IPS DF 4.7 (cell line): ENCODE data around the gene MMP14.

Experiments
- DNase-seq: peaks from one replicate; pipeline ENCODE4 v3.0.0-alpha.2; 2013; ENCODE audit warnings: low spot score; ENCODE audit errors: extremely low read depth

Gene MMP14

DNA sequence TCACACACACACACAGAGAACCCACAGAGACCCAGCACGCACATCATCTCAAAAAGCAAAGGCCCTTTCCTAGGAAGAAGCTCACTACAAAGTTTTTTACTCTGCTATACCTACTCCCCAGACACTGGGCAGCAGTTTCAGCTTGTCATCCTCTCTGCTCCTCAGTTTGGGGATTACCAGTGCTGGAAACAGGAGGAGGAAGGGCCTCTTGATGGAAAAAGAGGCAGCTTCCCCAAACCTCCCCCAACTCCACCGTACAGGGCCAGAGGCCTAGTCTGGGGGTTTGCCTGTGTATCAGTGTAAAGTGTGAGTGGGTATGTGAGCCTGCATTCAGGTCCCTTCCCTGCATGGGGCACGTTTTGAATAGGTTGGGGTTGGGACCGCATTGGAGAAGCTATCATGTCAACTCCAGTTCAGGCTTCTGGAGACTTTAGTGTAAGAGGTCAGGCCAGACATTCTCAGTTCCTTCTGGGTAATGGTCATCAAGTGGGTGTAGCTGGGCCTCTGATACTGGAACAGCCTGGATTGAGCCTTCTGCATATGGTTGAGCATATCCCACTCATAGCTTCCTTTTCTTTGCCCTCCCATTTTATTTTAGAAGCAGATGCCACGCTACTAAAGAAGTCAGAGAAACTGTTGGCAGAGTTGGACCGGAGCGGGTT lies 47.8 kb downstream of the MMP14 start:
- DNase-seq = no peak

DNA sequence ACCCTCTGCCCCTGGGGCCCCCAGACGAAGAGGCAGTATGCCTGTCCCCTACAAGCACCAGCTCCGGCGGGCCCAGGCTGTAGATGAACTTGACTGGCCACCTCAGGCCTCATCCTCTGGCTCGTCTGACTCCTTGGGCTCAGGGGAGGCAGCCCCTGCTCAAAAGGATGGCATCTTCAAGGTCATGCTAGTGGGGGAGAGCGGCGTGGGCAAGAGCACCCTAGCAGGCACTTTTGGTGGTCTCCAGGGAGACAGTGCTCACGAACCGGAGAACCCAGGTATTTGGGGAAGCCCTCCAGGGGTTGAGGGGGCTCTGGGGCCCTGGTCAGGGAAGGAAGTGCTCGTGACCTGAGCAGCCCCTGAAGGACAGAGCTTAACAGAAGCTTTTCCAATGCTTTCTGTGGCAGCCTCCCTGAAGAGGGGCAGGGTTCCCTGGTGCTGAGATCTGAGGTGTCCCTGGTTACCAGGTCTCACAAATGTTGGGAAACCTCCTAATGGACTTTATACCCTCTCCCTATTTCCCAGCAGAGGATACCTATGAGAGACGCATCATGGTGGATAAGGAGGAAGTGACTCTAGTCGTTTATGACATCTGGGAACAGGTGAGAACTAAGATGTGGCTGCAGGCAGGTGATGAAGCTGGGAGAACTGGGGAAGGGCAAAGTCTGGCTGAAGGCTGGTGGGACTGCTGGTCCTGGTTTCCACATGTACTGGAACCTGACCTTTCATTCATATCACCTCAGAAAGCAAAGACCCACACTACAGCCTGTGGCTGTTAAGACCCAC lies 48.5 kb downstream of the MMP14 start:
- DNase-seq = no peak

DNA sequence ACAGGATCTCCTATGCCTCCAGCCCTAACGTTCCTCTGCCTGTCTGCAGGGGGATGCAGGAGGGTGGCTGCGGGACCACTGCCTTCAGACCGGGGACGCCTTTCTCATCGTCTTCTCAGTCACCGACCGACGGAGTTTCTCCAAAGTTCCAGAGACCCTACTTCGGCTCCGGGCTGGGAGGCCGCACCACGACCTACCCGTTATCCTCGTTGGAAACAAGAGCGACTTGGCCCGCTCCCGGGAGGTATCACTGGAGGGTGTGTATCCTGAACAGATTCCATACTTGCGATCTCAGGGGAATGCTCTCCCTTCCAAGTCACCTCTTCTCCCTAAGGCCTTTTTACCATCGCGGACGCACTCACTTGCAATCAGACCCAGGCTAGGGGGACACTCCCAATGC lies 49.6 kb downstream of the MMP14 start:
- no peak for DNase-seq

DNA sequence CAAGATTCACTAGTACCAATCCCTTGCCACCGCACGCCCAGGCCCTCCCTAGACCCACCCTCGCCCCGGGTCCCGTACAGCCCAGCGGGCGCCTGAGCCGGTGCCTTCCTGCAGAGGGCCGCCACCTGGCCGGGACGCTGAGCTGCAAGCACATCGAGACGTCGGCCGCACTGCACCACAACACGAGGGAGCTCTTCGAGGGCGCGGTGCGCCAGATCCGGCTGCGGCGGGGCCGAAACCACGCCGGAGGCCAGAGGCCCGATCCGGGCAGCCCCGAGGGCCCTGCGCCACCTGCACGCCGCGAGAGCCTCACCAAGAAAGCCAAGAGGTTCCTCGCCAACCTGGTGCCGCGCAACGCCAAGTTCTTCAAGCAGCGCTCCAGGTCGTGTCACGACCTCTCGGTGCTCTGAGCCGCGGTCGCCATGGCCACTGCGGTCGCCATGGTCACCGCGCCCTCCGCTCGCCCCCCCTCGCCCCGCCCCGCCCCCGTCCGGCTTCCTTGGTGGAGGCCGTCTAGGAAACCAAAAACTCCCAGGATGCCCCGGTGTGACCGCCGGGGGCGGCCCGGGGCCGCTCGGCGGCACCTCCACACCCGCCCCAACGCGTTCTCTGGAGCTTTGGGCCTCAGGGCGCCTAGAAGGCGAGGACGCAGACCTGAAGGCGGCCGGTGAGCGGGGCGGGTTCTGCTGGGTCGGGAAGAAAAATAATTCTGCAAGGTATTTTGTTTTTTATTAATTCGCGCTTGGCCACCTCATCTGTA lies 50.3 kb downstream of the MMP14 start:
- DNase-seq = no peak

DNA sequence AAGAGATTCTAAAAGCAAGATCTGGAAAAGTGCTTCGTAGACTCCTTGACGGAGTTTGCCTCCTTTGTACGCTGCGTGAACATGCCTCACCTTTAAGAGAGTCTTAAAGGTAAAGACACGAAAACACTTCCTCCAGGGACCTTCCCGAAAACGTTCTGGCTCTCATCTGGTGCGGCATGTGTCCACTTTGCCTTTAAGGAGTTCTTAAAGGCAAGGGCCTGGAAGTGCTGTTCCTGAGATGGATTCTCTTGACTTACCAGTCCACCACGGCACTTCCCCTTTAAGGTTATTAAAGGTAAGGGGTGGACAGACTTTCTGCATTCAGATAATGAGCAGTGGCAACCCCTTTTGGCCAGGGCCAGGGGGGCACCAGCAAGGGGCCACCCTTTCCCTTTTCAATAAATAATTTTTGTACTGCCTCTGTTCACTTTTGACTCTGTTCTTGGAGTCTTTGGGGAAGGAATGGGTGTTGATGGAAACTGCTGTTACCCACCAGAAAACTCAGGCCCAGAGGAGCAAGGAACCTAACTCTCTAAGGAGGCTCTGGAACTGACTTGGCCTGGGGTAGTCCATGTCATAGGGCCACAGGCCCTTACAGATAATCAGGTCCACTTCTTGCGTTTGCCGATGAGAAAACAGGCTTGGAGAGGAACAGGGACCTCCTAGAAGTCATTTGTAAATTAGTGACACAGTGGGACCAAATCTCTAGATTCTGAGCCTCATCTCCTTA lies 51.0 kb downstream of the MMP14 start:
- DNase-seq = no peak

DNA sequence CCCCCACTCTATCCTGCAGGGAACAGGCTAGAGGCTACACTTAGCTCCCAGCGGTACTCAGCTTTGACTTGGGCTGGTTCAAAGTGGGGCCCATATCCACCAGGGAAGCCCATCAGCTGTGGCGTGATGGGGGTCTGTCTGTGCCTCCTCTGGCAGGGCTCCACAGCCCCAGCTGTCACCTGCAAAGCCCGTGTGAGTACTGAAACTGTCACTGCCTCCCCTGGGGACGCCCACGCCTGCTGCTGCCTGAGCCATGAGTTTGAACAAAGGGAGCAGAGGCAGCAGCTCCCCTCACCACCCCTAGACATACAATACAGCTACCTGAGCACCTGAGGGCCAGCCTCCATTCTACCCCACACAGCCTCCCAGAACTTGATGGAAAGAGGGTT lies 51.6 kb downstream of the MMP14 start:
- DNase-seq = no peak

DNA sequence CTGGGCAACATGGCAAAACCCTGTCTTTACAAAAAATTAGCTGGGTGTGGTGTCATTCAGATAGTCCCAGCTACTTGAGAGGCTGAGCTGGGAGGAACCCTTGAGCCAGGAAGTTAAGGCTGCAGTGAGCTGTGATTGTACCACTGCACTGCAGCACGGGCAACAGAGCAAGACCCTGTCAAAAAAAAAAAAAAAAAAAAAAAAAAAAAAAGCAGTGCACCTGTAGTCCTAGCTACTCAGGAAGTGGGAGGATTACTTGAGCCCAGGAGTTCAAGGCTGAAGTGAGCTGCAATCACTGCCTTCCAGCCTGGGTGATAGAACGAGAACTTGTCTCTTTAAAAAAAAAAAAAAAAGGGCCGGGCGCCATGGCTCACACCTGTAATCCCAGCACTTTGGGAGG lies 52.3 kb downstream of the MMP14 start:
- DNase-seq = no peak

DNA sequence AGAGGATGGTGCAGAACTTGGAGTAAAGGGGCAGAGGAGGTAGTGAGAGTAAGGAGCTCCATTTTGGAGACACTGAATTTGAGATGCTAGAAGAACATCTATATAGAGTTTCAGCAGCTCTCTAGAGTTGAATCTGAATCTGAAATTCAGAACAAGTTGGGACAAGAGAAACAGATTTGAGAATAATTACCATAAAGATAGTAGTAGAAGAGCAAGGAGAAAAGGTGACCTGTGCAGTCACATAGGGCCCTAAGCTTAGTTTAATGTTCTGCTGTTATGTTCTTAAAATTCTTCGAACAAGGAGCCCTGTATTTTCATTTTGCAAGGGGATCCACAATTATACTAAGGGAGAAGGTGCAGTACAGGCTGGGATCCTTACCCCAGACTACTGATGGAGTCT lies 54.0 kb downstream of the MMP14 start:
- no peak for DNase-seq

DNA sequence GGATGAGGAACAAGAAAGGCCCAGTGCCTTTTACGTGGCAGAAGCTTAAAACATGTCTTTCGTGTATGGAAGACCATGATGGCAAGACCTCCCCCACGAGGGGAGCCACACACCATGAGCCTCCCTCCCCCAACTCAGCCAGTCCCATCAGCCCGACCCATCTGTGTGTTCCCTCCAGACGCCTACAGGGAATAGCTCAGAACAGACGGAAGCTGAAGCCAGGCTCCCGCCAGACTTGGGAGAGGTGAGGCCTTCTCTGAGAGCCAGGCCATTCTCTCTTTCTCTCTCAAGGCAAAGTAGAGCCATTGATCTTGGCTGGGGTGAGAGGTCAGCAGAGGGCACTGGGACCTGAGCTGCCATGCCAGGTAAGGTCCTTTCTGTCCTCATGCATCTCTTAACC lies 56.1 kb downstream of the MMP14 start:
- DNase-seq = no peak

DNA sequence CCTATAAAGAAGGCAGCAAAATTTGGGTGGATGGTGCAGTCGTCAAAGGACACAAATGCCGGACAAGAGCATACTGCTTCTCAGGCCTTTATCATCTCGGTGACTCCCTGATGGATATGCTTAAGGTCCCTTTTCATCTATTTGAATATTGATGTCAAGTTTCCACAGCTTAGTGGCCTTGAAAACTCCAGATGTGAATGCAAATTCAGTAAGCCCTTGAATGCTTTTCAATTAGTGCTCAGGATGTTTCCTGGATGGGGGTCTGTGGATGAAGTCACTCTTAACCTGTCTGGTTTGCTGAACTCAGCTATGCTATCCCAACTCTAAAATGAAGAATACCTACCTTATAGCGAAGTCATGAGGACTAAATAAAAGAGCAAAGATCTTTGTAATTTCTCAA lies 57.3 kb downstream of the MMP14 start:
- no peak for DNase-seq

DNA sequence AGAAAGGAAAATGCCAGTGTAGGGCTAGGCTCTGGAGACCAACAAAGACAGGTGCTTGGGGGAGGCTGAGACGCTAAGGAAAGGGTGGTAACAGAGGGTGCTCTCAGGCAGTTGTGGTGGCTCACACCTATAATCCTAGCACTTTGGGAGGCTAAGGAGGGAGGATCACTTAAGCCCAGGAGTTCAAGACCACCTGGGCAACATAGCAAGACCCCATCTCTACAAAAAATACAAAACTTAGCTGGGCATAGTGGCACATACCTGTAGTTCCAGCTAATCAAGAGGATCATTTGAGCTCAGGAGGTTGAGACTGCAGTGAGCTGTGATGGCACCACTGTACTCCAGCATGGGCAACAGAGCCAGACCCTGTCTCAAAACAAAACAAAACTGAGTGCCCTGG lies 59.0 kb downstream of the MMP14 start:
- DNase-seq = no peak

DNA sequence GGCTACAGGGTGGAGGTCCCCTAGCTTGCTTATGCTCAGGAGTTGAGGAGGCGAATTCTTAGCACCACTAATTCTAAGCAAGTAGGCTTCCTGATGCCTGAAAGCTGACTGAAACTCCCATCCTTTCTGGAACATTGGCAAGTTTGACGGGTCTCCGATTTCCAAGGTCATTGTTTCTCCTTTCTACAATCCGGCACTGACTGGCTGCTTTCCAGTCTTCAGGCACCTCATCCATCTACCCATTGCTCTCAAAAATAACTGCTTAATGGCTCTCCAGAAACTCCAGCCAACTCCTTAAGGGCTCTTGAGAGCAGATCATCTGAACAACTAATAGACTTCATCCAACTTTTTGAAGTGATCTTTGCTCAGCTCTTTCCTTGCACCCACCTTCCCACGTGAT lies 60.0 kb downstream of the MMP14 start:
- no peak for DNase-seq

DNA sequence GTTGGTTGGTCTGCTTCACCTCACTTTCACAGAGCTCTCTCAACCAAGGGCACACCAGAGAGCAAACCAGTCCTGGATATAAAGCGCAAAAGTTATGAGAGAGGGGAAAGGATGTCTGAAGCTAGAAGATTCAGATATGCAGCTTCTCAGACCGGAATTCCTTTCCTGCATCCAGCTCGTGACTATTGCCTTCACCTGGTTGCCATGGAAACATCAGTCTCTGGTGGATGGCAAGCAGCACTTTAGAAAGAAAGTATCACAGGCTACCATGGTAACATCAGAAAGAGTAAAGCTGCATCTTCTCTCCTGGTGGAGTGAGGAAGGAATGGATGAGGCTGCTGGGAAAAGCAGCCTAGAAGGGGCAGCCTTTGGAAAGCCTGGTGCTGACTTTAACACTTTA lies 60.4 kb downstream of the MMP14 start:
- DNase-seq = no peak

DNA sequence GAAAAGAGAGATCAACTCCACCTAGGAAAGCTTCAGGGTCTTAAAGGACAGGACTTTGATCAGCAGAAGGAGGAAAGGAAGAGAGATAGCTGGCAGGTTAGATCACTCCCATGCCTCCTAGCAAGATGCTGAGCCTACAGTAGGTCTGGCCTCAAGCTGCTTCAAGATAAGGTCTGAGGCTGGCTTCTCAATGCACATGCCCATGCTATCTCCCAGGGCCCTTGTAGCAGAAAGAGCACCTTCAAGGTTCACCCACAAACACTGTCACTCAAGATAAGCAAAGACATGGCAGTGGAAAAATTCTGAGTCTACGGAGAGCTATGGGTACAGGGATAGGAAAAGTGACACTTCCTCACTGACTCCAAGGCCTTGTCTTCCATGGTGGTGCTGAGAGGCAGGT lies 61.0 kb downstream of the MMP14 start:
- DNase-seq = no peak
